ENCODE data around the gene CREBBP. TPM values are rescaled to one million over a fixed set of nuclear protein-coding genes. Genes with fewer than 3 reads are reported as not detected.

CREBBP gene
- total and polyA plus RNA-seq, 5 donors, result 19.0 to 46.4 (median 38.0) TPM

DNA sequence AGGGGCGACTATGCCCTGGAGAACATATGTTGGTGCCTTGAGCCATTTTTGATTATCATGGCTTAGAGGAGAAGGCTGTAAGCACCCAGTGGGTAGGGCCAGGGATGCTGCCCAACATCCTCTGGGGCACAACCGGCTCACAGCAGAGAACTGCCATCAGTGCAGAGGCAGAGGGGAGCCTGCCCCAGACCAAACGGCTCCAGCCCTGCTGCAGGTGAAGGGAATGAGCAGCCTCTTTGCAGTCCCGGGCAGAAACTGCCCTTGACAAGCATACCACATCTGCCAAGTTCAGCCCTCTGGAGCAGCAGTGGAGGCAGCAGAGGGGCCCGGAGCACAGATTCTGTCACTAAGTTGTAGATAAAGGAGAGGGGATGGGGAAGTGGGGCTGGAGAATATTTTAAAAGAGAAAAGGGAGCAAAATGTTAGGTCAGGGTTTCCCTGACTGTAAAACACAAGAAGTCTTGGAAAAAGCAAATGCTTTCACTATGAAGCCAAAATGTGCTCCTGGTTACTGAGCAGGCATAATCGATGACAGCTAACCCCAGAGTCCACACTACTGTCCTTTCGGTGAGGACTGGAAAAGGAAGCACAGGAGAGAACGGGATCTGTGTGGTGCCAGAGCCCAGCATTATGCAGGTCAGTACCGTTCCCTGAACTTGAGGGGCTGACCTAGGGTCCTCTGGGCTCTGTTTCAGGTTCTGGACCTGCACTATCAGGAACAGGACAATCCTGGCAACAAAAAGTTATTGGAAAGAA is 72.0 kb downstream of the CREBBP start:
- H3K27ac ChIP-seq (ENCODE audit: low read length), result no peak overlapping the region
- no peak overlapping the region for H3K4me3 ChIP-seq (ENCODE audit: low read length)
- ATAC-seq, result no peak
- H3K9me3 ChIP-seq (ENCODE audit: control insufficient read depth, low read length), result no peaks in the 10 kb centered on the region
- peaks cover 20% of the 10 kb centered on the region for H3K4me1 ChIP-seq (ENCODE audit: control insufficient read depth, insufficient read depth, low read length)
- H3K27me3 ChIP-seq (ENCODE audit: control insufficient read depth, insufficient read depth), result no peaks in the 10 kb centered on the region
- no peak for DNase-seq
- intact Hi-C loops (cut with DNase I), result no loop called here
- WGBS, result 63% methylated on average over 9 of the region's 9 CpGs

DNA sequence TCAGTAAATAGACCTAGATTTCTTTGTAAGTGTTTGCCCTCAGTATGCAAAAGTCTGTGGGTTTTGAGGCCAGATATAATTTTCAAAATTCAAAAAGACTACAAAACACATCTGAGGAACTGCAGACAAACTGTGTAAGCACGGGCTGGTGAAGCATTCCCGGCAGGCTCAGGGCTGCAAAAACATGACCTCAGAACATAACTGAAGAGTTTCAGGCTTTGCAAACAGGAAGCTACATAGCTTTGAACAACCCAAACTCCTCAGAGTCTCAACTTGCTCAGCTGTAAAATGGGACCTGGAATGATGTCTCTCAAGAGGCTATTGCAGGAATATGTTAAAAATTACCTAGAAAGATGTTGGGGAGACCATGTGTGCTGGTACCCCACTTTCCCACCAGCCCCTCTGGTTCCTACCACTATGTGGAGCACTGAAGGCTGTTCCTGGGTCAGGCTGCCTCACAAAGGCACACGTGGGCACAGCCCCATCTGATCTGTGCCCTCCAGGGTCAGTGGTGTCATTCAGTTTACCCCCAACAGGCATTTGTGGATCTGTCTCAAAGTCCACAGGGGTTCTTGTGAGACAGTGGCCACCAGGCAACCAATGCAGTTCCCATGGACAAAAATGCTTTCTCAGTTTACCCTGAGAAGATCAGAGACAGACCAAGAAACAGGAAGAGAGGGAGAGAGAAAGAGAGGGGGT is 72.9 kb downstream of the CREBBP start:
- intact Hi-C loops (cut with DNase I), result no loop called here
- Histone ChIP-seq H3K4me1 (ENCODE audit: control insufficient read depth, insufficient read depth, low read length) (peaks cover 20% of the 10 kb centered on the region), H3K27me3 (ENCODE audit: control insufficient read depth, insufficient read depth) (no peaks in the 10 kb centered on the region), H3K9me3 (ENCODE audit: control insufficient read depth, low read length) (no peaks in the 10 kb centered on the region), H3K27ac (ENCODE audit: low read length) (no peak overlapping the region), H3K4me3 (ENCODE audit: low read length) (no peak overlapping the region)
- 39% methylated on average over 3 of the region's 3 CpGs for WGBS
- DNase-seq, result no peak
- ATAC-seq, result no peak

DNA sequence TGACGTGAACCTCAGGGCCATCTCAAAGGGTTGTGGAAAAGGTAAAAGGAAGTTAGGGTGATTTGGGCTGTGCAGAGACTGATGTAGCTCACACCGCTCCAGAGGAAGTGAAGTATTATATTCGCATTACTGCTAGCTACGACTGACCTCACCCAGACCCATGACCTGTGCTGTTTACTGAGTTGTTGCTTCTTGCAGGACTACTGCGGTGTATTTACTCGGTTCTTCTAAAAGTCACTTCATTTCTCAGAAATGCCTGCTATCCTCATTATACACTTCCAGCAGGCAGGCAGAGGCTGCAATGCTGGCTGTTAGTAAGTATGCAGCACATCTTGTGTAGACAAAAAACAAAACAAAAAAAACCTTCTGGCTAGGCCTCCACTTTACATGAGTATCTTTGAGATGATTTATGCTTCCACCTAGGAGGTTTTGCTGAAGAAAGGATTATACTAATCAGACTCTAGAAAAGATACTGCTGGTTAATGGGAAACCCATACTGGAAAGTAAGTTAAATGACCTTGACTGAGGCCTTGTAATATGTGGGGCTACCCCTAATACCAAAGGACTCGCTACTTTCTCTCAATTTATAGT is 76.0 kb downstream of the CREBBP start:
- WGBS, result 62% methylated on average over 7 of the region's 7 CpGs
- H3K27me3 ChIP-seq (ENCODE audit: control insufficient read depth, insufficient read depth), result no peaks in the 10 kb centered on the region
- H3K9me3 ChIP-seq (ENCODE audit: control insufficient read depth, low read length), result no peaks in the 10 kb centered on the region
- peaks cover 17% of the 10 kb centered on the region for H3K4me1 ChIP-seq (ENCODE audit: control insufficient read depth, insufficient read depth, low read length)
- intact Hi-C loops (cut with DNase I), result no loop called here
- no peak overlapping the region for H3K27ac ChIP-seq (ENCODE audit: low read length)
- DNase-seq, result no peak
- H3K4me3 ChIP-seq (ENCODE audit: low read length), result no peak overlapping the region
- ATAC-seq, result no peak

DNA sequence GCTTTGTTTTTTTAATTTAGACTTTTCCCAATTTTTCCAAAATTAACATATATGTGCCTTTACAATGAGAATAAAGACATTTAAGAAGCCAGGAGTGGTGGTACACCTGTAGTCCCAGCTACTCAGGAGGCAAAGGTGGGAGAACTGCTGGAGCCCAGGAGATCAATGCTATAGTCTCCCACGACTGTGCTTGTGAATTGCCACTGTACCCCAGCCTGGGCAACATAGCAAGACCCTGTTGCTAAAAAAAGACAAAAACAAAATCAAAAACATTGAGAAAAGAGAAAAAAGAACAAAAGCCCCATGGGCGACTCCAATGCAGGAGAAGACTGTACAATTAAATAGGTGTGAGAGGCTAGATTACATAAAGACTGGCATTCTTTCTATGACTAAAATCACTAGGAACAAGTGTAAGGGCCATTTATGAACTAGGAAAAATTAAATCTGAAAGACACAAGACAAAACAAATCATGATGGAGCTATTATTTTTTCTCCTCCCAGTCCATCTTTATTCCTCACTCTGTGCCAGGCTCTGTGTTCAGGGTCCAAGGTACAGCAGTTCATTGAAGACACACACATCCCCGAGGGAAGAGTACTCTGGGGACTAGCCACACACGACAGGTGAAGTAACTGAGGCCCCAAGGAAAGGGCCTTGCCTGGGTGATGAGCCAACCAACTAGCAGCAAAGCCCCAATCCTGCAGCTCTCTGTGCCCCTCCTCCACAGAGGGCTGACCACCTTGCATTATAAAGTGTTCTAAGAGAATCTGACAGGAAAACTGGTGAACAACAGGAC is 79.8 kb downstream of the CREBBP start:
- DNase-seq, result no peak
- intact Hi-C loops (cut with DNase I), result no loop called here
- 88% methylated on average over 4 of the region's 4 CpGs for WGBS
- Histone ChIP-seq H3K4me3 (ENCODE audit: low read length) (no peak overlapping the region), H3K9me3 (ENCODE audit: control insufficient read depth, low read length) (no peaks in the 10 kb centered on the region), H3K27ac (ENCODE audit: low read length) (no peak overlapping the region), H3K4me1 (ENCODE audit: control insufficient read depth, insufficient read depth, low read length) (peaks cover 4% of the 10 kb centered on the region), H3K27me3 (ENCODE audit: control insufficient read depth, insufficient read depth) (no peaks in the 10 kb centered on the region)
- no peak for ATAC-seq

DNA sequence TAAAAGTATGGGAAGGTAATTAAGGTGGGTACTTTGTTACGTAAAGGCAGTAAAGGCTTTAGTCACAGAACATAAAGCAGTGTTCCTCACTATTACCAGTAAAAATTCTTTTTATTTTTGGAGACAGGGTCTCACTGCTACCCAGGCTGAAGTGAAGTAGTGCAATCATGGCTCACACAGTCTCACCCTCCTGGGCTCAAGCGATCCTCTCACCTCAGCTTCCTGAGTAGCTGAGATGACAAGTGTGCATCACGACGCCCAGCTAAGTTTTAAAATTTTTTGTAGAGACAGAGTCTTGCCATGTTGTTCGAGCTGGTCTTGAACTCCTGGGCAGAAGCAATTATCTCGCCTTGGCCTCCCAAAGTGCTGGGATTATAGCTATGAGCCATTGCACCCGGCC is 80.5 kb downstream of the CREBBP start:
- DNase-seq (no peak), ATAC-seq (no peak)
- WGBS, result 84% methylated on average over 7 of the region's 7 CpGs
- Histone ChIP-seq H3K27ac (ENCODE audit: low read length) (no peak overlapping the region), H3K9me3 (ENCODE audit: control insufficient read depth, low read length) (no peaks in the 10 kb centered on the region), H3K27me3 (ENCODE audit: control insufficient read depth, insufficient read depth) (no peaks in the 10 kb centered on the region), H3K4me3 (ENCODE audit: low read length) (no peak overlapping the region), H3K4me1 (ENCODE audit: control insufficient read depth, insufficient read depth, low read length) (peaks cover 2% of the 10 kb centered on the region)
- intact Hi-C loops (cut with DNase I), result no loop called here

DNA sequence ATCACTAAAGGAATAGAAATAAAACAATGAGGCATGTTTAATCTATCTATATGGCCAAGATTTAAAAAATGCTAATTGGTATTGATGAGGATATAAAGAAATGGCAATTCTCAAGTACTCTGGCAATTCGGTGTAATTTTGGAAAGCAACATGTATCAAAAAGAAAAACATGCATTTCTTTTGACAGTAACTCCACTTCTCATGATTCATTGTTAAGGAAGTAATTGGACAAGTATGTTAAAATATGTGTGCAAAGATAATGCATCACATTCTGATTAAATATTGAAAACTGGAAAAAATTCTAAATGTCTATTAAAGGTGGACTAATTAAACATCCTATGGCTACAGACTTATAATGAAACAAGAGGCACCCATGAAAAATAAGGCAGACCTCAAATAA is 81.2 kb downstream of the CREBBP start:
- Histone ChIP-seq H3K4me3 (ENCODE audit: low read length) (no peak overlapping the region), H3K9me3 (ENCODE audit: control insufficient read depth, low read length) (no peaks in the 10 kb centered on the region), H3K27me3 (ENCODE audit: control insufficient read depth, insufficient read depth) (no peaks in the 10 kb centered on the region), H3K4me1 (ENCODE audit: control insufficient read depth, insufficient read depth, low read length) (peaks cover 2% of the 10 kb centered on the region), H3K27ac (ENCODE audit: low read length) (no peak overlapping the region)
- DNase-seq (no peak), ATAC-seq (no peak)
- intact Hi-C loops (cut with DNase I), result loop anchor here in 1 of 4 donors (10.0 kb wide), 2 partner anchors 75 to 375 kb away; no protein-coding TSS in a partner anchor
- 69% methylated on average over 1 of the region's 1 CpG for WGBS

DNA sequence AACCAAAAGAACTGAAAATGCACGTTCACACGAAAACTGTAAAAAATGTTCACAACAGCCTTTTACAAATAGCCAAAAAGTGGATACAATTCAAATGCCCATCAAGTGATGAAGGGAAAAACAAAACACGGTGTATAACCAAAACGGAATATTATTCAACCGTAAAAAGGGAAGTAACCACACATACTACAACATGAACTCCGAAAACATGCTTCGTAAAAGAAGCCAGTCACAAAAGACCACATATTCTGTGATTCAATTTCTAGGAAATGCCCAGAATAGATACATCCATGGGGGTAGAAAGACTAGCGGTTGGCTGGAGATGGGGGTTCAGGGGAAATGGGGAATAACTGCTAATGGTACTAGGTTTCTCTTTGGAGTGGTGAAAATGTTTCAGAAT is 81.7 kb downstream of the CREBBP start:
- Histone ChIP-seq H3K27me3 (ENCODE audit: control insufficient read depth, insufficient read depth) (no peaks in the 10 kb centered on the region), H3K27ac (ENCODE audit: low read length) (no peak overlapping the region), H3K4me3 (ENCODE audit: low read length) (no peak overlapping the region), H3K4me1 (ENCODE audit: control insufficient read depth, insufficient read depth, low read length) (peaks cover 2% of the 10 kb centered on the region), H3K9me3 (ENCODE audit: control insufficient read depth, low read length) (no peaks in the 10 kb centered on the region)
- 89% methylated on average over 8 of the region's 8 CpGs for WGBS
- DNase-seq (no peak), ATAC-seq (no peak)
- intact Hi-C loops (cut with DNase I), result loop anchor here in 1 of 4 donors (10.0 kb wide), 2 partner anchors 76 to 376 kb away; no protein-coding TSS in a partner anchor

DNA sequence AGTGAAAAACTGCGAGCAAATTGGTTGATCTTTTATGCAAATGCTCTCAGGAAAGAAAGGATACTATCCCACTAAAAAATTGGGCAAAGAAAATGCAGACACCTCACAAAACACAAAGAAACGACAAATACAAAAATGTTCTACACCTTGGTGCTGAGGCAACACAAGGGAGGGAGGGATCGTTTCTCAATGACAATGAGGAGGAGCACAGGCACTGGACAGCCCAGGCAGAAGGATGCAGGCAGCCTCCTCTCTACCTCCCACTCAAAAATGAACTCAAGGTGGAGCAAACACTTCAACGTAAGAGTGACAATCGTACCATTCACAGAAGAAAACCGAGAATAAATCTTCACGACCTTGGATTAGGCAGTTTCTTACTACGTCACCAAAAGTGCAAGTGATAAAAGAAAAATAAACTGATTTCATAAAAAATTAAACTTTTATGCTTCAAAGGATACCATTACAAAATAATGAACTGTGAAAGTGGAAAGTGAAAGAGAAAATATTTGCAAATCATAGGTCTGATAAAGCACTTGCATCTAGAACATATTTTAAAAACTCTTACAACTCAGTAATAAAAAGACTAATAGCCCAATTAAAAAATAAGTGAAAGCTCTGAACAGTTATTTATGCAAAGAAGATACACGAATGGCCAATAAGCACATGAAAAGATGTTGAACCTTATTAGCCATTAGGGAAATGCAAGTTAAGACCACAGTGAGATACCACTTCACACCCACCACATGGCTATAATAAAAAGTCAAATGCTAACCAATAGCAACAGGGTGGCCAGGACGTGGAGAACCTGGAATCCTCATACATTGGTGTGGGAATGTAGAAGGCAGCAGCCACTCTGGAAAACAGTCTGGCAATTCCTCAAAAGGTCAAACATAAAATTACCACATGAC is 82.4 kb downstream of the CREBBP start:
- Histone ChIP-seq H3K4me3 (ENCODE audit: low read length) (no peak overlapping the region), H3K4me1 (ENCODE audit: control insufficient read depth, insufficient read depth, low read length) (peaks cover 2% of the 10 kb centered on the region), H3K9me3 (ENCODE audit: control insufficient read depth, low read length) (no peaks in the 10 kb centered on the region), H3K27ac (ENCODE audit: low read length) (no peak overlapping the region), H3K27me3 (ENCODE audit: control insufficient read depth, insufficient read depth) (no peaks in the 10 kb centered on the region)
- DNase-seq (no peak), ATAC-seq (no peak)
- 43% methylated on average over 10 of the region's 10 CpGs for WGBS
- intact Hi-C loops (cut with DNase I), result loop anchor here in 1 of 4 donors (10.0 kb wide), 2 partner anchors 77 to 377 kb away; no protein-coding TSS in a partner anchor

DNA sequence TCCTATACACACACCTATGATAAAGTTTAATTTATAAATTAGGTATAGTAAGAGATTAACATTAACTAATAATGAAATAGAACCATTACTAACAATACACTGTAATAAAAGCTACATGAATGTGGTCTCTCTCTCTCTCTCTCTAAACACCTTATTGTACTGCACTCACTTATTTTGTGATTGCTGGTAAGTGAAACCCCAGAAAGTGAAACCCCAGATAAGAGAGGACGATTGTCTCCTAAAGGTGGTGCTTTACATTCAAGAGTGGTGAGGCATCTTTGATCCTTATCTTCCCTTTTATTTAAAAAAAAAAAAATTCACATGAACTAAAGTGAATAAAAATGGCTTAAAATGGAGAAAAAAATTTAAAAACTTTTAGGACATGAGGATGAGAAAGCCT is 83.0 kb downstream of the CREBBP start:
- no peaks in the 10 kb centered on the region for H3K9me3 ChIP-seq (ENCODE audit: control insufficient read depth, low read length)
- no peaks in the 10 kb centered on the region for H3K27me3 ChIP-seq (ENCODE audit: control insufficient read depth, insufficient read depth)
- no peak overlapping the region for H3K27ac ChIP-seq (ENCODE audit: low read length)
- DNase-seq, result no peak
- WGBS, result 35% methylated on average over 1 of the region's 1 CpG
- no peak for ATAC-seq
- intact Hi-C loops (cut with DNase I), result loop anchor here in 1 of 4 donors (10.0 kb wide), 2 partner anchors 77 to 377 kb away; no protein-coding TSS in a partner anchor
- H3K4me1 ChIP-seq (ENCODE audit: control insufficient read depth, insufficient read depth, low read length), result peaks cover 5% of the 10 kb centered on the region
- no peak overlapping the region for H3K4me3 ChIP-seq (ENCODE audit: low read length)

DNA sequence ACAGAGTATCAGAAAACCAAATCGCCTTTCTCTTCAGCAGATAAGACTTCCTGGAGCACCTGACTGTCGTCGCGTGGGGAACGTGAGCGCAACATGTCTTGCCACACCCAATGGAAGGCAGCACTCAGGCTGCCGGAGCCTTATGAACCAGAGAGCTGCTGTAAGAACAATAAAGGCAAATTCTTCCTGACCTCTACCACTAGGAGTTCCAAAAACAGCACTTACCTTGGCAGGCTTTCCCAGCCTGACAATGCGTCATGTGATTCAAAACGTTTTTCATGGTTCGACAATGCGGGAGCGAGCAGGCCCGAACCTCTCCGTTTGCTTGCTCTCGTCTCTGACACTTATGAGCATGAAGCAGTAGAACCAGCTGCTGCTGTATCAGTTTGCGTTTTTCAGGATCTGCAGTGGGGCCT is 87.3 kb downstream of the CREBBP start:
- WGBS, result 27% methylated on average over 16 of the region's 16 CpGs
- Histone ChIP-seq H3K27me3 (ENCODE audit: control insufficient read depth, insufficient read depth) (no peaks in the 10 kb centered on the region), H3K4me3 (ENCODE audit: low read length) (no peak overlapping the region), H3K27ac (ENCODE audit: low read length) (peak overlapping the region; percentile 50), H3K4me1 (ENCODE audit: control insufficient read depth, insufficient read depth, low read length) (peaks cover 5% of the 10 kb centered on the region), H3K9me3 (ENCODE audit: control insufficient read depth, low read length) (no peaks in the 10 kb centered on the region)
- DNase-seq (peak; percentile 62 to 79 (median 72)), ATAC-seq (peak; percentile 80 to 93)
- intact Hi-C loops (cut with DNase I), result loop anchor here in 1 of 4 donors (10.0 kb wide), 2 partner anchors 82 to 382 kb away; no protein-coding TSS in a partner anchor
